Gastroesophageal sphincter (tissue), 4 donors: ENCODE measurements around the gene SYCP2L. TPM values are rescaled to one million over a fixed set of nuclear protein-coding genes. Genes with fewer than 3 reads are reported as not detected.
"Not testable (repeated sequence)": the region's sequence is repeated elsewhere in the genome, so short reads cannot be mapped to it uniquely, and the experiment has no call there.

Experiments used
- ATAC-seq: fragments of 150-250 bp; one replicate; pipeline ENCODE4 v1.9.1; 2016; ENCODE audit warnings: mild to moderate bottlenecking, moderate library complexity
- H3K27ac ChIP-seq, 4 donors: fragments of 200-600 bp; sonication (generic) in 3 of 4; 1 replicate in 3 of 4; 2 replicates in 1 of 4; pipeline ENCODE4 v1.5.1; 2016 to 2019
- H3K27me3 ChIP-seq: fragments of 200-600 bp; sonication (generic); one replicate; pipeline ENCODE4 v1.5.1; 2019
- H3K36me3 ChIP-seq, 2 donors: fragments of 200-600 bp; sonication (generic); one replicate each; pipeline ENCODE4 v1.5.1; 2019; ENCODE audit warnings: control low read depth in 1 of 2
- H3K4me1 ChIP-seq, 3 donors: fragments of 200-600 bp; sonication (generic); 1 replicate in 2 of 3; 2 replicates in 1 of 3; pipeline ENCODE4 v1.5.1; 2016 to 2019; ENCODE audit warnings: control low read depth in 2 of 3
- H3K4me3 ChIP-seq, 2 donors: fragments of 200-600 bp; sonication (generic); one replicate each; pipeline ENCODE4 v1.5.1; 2019; ENCODE audit warnings: mild to moderate bottlenecking in 1 of 2, moderate library complexity in 1 of 2
- H3K9me3 ChIP-seq, 3 donors: fragments of 200-600 bp; sonication (generic); one replicate each; pipeline ENCODE4 v1.5.1; 2017 to 2019; ENCODE audit warnings: control low read depth in 2 of 3
- EP300 ChIP-seq: sonication (generic); formaldehyde crosslinking; IDR thresholded peaks from one replicate; pipeline ENCODE4 v1.6.1; 2017; ENCODE audit warnings: antibody characterized with exemption, mild to moderate bottlenecking
- POLR2A ChIP-seq, 2 donors: fragments of 450-650 bp; IDR thresholded peaks; one replicate each; pipeline ENCODE4 v1.6.1; 2017; ENCODE audit warnings: antibody characterized with exemption in 2 of 2, mild to moderate bottlenecking in 2 of 2, moderate library complexity in 1 of 2
- POLR2AphosphoS5 ChIP-seq: sonication (generic); formaldehyde crosslinking; IDR thresholded peaks from one replicate; pipeline ENCODE4 v1.6.1; 2017; ENCODE audit warnings: antibody characterized with exemption
- WGBS, 2 donors: methylation state at CpG; one replicate each; pipeline ENCODE4 v1.1.5; 2018; ENCODE audit warnings: low coverage in 1 of 2; 5-methylcytosine and 5-hydroxymethylcytosine counted together
- total RNA-seq, 4 donors: library from RNA; depleted of rRNA; stranded (reverse); fragments of >200 nt; gene quantifications; one replicate each; pipeline ENCODE4 v1.1.0, GENCODE V29; 2016
- TF ChIP-seq, protein P1 (sequence below), 4 experiments: fragments of 200-600 bp in 2 of 4; fragments of 450-650 bp in 2 of 4; sonication (generic) in 1 of 4; IDR thresholded peaks; one replicate each; pipeline ENCODE4 v1.5.1; 2017 to 2019; ENCODE audit warnings: antibody characterized with exemption in 4 of 4, mild to moderate bottlenecking in 2 of 4, moderate library complexity in 2 of 4

The SYCP2L gene
- total RNA-seq, 4 donors from 2014 or later: 0.40 to 5.7 (median 1.6) TPM

DNA sequence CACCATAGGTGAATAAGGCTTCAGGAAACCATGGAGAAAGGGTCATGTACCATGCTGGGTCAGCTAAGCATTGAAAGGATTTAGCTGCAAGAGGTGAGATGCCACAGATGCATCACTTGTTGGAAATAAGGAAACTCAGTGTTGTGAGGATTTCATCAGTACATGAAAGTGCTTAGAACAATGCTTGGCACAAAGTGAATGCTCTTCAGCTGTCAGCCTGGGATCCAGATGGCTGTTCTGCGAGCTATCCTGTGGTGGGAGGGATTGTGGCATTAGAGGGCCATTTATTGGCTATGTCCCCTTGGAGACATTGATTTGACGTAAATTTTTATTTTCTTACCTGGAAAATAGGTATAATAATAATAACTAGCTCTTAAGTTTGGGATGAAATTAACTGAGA is 104.3 kb downstream of the SYCP2L start:
- Histone ChIP-seq H3K27me3 (no peaks in the 10 kb centered on the region), H3K4me1 (no peaks in the 10 kb centered on the region), H3K36me3 (no peaks in the 10 kb centered on the region), H3K27ac (no peak overlapping the region), H3K9me3 (no peaks in the 10 kb centered on the region), H3K4me3 (no peak overlapping the region)
- 41 to 50% methylated on average over 2 of the region's 2 CpGs for WGBS, 2 donors
- TF ChIP-seq POLR2A (IDR thresholded peaks at IDR 0.05): no peak
- TF ChIP-seq EP300: no peak
- TF ChIP-seq, protein P1, sequence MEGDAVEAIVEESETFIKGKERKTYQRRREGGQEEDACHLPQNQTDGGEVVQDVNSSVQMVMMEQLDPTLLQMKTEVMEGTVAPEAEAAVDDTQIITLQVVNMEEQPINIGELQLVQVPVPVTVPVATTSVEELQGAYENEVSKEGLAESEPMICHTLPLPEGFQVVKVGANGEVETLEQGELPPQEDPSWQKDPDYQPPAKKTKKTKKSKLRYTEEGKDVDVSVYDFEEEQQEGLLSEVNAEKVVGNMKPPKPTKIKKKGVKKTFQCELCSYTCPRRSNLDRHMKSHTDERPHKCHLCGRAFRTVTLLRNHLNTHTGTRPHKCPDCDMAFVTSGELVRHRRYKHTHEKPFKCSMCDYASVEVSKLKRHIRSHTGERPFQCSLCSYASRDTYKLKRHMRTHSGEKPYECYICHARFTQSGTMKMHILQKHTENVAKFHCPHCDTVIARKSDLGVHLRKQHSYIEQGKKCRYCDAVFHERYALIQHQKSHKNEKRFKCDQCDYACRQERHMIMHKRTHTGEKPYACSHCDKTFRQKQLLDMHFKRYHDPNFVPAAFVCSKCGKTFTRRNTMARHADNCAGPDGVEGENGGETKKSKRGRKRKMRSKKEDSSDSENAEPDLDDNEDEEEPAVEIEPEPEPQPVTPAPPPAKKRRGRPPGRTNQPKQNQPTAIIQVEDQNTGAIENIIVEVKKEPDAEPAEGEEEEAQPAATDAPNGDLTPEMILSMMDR (IDR thresholded peaks at IDR 0.05): no peak
- no peak for TF ChIP-seq POLR2AphosphoS5
- no peak for ATAC-seq

DNA sequence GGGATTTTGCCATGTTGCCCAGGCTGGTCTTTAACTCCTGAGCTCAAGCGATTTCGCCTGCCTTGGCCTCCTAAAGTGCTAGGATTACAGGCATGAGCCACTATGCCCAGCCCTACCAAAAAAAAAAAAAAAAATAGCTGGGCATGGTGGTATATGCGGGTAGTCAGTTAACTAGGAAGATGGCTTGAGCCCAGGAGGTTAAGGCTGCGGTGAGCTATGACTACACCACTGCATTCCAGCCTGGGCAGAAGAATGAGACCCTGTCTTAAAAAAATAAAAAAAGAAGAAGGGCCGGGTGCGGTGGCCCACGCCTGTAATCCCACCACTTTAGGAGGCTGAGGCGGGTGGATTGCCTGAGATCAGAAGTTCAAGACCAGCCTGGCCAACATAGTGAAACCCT is 107.0 kb downstream of the SYCP2L start:
- 81 to 90% methylated on average over 2 to 6 of the region's 8 CpGs for WGBS, 2 donors
- H3K27me3 ChIP-seq: no peaks in the 10 kb centered on the region
- ATAC-seq: no peak
- no peak overlapping the region for H3K27ac ChIP-seq
- no peak overlapping the region for H3K4me3 ChIP-seq
- no peaks in the 10 kb centered on the region for H3K4me1 ChIP-seq
- no peaks in the 10 kb centered on the region for H3K9me3 ChIP-seq
- no peaks in the 10 kb centered on the region for H3K36me3 ChIP-seq
- TF ChIP-seq POLR2AphosphoS5 (no peak), EP300 (no peak), POLR2A (IDR thresholded peaks at IDR 0.05) (no peak)
- TF ChIP-seq, protein P1 (IDR thresholded peaks at IDR 0.05): no peak

DNA sequence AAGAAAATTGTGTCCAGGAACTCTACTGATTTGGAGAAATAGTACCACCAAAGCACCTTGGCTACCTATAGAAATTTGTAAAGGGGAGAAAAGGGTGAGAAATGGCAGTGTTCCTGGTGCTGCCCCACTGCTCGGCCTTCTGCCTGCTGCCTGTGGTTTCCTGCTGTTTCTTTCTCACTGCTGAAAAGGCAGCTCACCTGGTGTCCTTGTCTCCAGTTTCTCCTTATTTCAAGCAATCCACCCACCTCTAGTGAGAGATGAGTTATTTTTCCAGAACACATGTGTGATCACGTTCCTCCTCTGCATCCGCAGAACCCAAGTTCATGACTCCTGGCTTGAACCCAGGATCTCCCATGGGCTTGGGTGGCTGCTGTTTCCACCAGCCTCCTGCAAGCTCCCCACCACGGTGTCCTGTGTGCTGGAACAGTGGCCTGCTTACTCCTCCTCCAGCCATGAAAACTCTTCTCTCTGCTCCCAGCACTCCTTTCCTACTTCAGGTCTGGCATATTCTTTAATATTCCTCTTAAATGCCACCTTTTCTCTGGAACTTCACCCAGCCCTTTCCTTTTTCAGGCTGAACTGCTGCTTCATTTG is 108.4 kb downstream of the SYCP2L start:
- WGBS, 2 donors: 63 to 80% methylated on average over 4 of the region's 4 CpGs
- no peak overlapping the region for H3K4me3 ChIP-seq
- H3K9me3 ChIP-seq: no peaks in the 10 kb centered on the region
- peaks cover 0 to 5% (median 0%) of the 10 kb centered on the region in 3 donors for H3K4me1 ChIP-seq
- ATAC-seq: no peak
- no peaks in the 10 kb centered on the region for H3K36me3 ChIP-seq
- TF ChIP-seq POLR2A (IDR thresholded peaks at IDR 0.05): no peak
- TF ChIP-seq, protein P1 (IDR thresholded peaks at IDR 0.05): no peak
- TF ChIP-seq POLR2AphosphoS5: no peak
- TF ChIP-seq EP300: no peak
- no peaks in the 10 kb centered on the region for H3K27me3 ChIP-seq
- H3K27ac ChIP-seq: no peak overlapping the region

DNA sequence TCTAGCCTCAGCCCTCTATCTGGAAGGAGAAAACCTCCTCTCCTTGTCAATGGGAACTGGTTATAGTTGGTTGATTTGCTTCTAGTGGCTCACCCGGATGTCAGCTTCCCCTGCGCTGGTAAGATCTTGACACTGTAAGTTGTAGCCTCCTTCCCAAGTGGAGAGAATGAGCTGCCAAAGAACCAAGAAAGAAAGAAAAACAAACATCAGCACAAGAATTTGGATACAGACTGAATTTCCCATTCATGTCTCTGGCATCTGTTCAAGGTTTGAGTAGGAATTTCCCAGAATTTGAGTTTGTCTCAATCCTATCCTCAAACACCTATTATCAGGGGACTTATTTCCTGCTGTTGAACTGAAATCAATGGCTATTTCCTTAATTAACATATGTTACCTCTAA is 113.1 kb downstream of the SYCP2L start:
- no peak for ATAC-seq
- H3K27me3 ChIP-seq: no peaks in the 10 kb centered on the region
- H3K36me3 ChIP-seq: no peaks in the 10 kb centered on the region
- no peaks in the 10 kb centered on the region for H3K9me3 ChIP-seq
- WGBS, 2 donors: 33% methylated on average over 2 of the region's 2 CpGs; no CpG with 5 or more reads in 1 of the 2 donors
- no peak overlapping the region for H3K27ac ChIP-seq
- no peak for TF ChIP-seq EP300
- no peak for TF ChIP-seq POLR2A (IDR thresholded peaks at IDR 0.05)
- no peak for TF ChIP-seq POLR2AphosphoS5
- TF ChIP-seq, protein P1 (IDR thresholded peaks at IDR 0.05): no peak
- no peak overlapping the region for H3K4me3 ChIP-seq
- peaks cover 0 to 5% (median 0%) of the 10 kb centered on the region in 3 donors for H3K4me1 ChIP-seq

DNA sequence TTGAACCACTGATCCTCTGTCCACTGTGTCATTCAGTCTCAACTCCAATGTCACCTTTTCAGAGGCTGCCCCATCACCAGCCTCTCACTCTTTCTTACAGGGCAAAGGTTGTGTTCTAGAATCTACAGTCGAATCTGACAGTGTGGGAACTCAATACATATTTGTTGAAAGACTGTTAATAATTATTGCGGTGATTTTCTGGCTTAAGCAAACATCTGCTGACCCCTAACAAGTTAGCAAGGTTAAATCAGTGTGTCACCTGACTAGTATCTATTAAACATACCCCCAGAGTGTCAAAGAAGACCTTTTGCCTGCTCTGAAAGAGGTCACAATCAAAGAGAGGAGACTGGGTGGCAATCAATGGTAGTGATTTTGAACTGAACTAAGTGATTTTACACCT is 115.3 kb downstream of the SYCP2L start:
- no peaks in the 10 kb centered on the region for H3K27me3 ChIP-seq
- no peak overlapping the region for H3K4me3 ChIP-seq
- H3K4me1 ChIP-seq: peaks cover 0 to 5% (median 0%) of the 10 kb centered on the region in 3 donors
- no peaks in the 10 kb centered on the region for H3K36me3 ChIP-seq
- WGBS, 2 donors: 100% methylated on average over 1 of the region's 2 CpGs; no CpG with 5 or more reads in 1 of the 2 donors
- H3K27ac ChIP-seq: no peak overlapping the region
- H3K9me3 ChIP-seq: no peaks in the 10 kb centered on the region
- no peak for ATAC-seq
- TF ChIP-seq POLR2A (IDR thresholded peaks at IDR 0.05): no peak
- TF ChIP-seq EP300: no peak
- no peak for TF ChIP-seq POLR2AphosphoS5
- TF ChIP-seq, protein P1 (IDR thresholded peaks at IDR 0.05): no peak

DNA sequence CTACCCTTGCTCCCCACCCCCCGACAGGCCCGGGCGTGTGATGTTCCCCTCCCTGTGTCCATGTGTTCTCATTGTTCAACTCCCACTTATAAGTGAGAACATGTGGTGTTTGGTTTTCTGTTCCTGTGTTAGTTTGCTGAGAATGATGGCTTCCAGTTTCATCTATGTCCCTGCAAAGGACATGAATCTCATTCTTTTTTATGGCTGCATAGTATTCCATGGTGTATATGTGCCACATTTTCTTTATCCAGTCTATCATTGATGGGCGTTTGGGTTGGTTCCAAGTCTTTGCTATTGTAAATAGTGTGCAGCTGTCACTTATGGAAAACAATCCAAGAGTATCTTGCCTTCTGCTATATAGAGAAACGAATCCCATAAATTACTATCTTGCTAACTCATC is 116.4 kb downstream of the SYCP2L start:
- not testable (repeated sequence) for H3K27me3 ChIP-seq, H3K9me3 ChIP-seq, H3K36me3 ChIP-seq, H3K4me1 ChIP-seq, H3K4me3 ChIP-seq, ATAC-seq, H3K27ac ChIP-seq
- 91 to 95% methylated on average over 3 to 5 of the region's 5 CpGs for WGBS, 2 donors
